ENCODE measurements around the gene HOMEZ. TPM values are rescaled to one million over a fixed set of nuclear protein-coding genes. Genes with fewer than 3 reads are reported as not detected.
"Not testable (repeated sequence)": the region's sequence is repeated elsewhere in the genome, so short reads cannot be mapped to it uniquely, and the experiment has no call there.

HOMEZ gene
- total RNA-seq: 8.9 TPM

- DNase-seq (ENCODE audit: low spot score) (peak; percentile 100), ATAC-seq (peak; percentile 97)
Measured at GRCh38 chr14:23286020-23286901, at the start of gene HOMEZ. TSS of gene HOMEZ (minus strand) at chr14:23286132. CDS start at chr14:23285952, 180 bp downstream.

DNA sequence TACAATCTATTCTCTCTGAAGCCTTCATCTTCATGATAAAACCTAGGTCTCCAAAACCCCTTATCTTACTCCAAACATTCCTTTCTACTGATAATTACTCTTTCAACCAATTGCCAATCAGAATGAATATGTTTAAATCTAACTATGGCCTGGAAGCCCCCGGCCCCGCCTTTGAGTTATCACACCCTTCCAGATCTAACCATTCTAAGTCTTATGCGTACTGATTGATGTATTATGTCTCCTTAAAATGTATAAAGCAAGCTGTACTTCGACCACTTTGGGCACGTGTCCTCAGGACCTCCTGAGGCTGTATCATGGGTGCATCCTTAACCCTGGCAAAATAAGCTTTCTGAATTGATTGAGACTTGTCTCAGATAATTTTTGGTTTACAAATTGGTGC lies 49.7 kb upstream of the HOMEZ start:
- no peak for ATAC-seq

GRCh38 chr14:23327947-23328744 lies 42.2 kb upstream of the HOMEZ start:
- DNase-seq (ENCODE audit: low spot score) (peak; percentile 63), ATAC-seq (peak; percentile 89)

More for the DNA sequence above, 49.7 kb upstream of the HOMEZ start:
- DNase-seq (ENCODE audit: low spot score): no peak

- ATAC-seq: no peak
- DNase-seq (ENCODE audit: low spot score): no peak
Measured at GRCh38 chr14:23326491-23327332, 40.8 kb upstream of the HOMEZ start.

DNA sequence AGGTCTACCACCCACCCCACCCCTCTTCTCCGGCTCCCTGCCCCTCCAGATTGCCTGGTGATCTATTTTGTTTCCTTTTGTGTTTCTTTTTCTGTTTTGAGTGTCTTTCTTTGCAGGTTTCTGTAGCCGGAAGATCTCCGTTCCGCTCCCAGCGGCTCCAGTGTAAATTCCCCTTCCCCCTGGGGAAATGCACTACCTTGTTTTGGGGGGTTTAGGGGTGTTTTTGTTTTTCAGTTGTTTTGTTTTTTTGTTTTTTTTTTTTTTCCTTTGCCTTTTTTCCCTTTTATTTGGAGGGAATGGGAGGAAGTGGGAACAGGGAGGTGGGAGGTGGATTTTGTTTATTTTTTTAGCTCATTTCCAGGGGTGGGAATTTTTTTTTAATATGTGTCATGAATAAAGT lies 39.8 kb upstream of the HOMEZ start:
- DNase-seq (ENCODE audit: low spot score); ATAC-seq: not testable (repeated sequence)

DNA sequence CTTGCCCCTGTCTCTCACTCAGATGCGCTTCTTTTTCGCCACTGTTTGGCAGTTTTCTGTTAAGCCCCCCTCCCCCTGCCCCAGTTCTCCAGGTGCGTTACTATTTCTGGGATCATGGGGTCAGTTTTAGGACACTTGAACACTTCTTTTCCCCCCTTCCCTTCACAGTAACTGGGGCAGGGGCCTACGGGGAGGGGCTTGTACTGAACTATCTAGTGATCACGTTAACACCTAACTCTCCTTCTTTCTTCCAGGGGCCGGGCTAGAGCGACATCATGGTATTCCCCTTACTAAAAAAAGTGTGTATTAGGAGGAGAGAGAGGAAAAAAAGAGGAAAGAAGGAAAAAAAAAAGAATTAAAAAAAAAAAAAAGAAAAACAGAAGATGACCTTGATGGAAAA lies 39.1 kb upstream of the HOMEZ start:
- ATAC-seq (no peak), DNase-seq (ENCODE audit: low spot score) (no peak)

GRCh38 chr14:23324455-23324846 lies 38.5 kb upstream of the HOMEZ start:
- no peak for ATAC-seq
- no peak for DNase-seq (ENCODE audit: low spot score)

DNA sequence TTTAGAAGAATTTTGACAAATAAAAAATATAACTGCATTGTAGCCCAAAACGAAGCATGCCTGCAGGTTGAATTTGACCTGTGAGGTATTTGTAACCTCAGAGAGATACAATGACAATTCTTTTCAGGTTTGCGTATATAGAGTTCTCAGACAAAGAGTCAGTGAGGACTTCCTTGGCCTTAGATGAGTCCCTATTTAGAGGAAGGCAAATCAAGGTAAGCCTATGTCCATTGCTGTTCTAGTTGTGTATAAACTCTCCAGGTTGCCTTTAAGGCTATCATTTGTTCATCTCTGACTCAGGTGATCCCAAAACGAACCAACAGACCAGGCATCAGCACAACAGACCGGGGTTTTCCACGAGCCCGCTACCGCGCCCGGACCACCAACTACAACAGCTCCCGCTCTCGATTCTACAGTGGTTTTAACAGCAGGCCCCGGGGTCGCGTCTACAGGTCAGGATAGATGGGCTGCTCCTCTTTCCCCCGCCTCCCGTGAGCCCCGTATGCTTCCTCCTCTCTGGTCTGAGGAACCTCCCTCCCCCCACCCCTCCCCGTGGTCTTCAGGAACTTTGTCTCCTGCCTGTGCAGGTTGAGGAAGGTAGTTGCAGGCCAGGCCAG lies 38.0 kb upstream of the HOMEZ start:
- ATAC-seq (no peak), DNase-seq (ENCODE audit: low spot score) (no peak)

GRCh38 chr14:23322568-23323517 lies 36.9 kb upstream of the HOMEZ start:
- DNase-seq (ENCODE audit: low spot score): no peak
- ATAC-seq: no peak

GRCh38 chr14:23321572-23322547 lies 35.9 kb upstream of the HOMEZ start:
- peak; percentile 55 for ATAC-seq
- peak; percentile 74 for DNase-seq (ENCODE audit: low spot score)

- peak; percentile 100 for DNase-seq (ENCODE audit: low spot score)
- ATAC-seq: peak; percentile 87
Measured at GRCh38 chr14:23320584-23321571, 34.9 kb upstream of the HOMEZ start, which contains the start of gene PABPN1. TSS of gene PABPN1 (plus strand) at chr14:23321457. CDS start at chr14:23321470, 13 bp downstream.

- ATAC-seq: no peak
- no peak for DNase-seq (ENCODE audit: low spot score)
Measured at GRCh38 chr14:23319746-23320583, 34.0 kb upstream of the HOMEZ start.

DNA sequence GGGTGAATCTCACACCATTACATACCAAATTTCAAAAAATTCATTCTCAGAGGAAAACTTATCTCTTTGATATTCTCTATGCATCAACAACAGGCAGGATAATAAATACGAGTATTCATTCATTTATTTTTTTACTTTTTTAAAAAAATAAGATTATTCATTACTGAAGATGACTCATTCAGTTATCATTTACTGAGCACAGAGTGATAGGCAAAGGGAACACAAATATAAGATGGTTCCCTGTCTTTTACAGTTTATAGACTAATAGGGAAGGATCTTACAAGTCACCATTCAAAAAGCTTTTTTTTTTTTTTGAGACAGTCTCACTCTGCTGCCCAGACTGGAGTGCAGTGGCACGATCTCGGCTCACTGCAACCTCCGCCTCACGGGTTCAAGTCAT lies 30.4 kb upstream of the HOMEZ start:
- ATAC-seq (no peak), DNase-seq (ENCODE audit: low spot score) (no peak)

GRCh38 chr14:23310546-23310945 lies 24.6 kb upstream of the HOMEZ start:
- DNase-seq (ENCODE audit: low spot score) (no peak), ATAC-seq (no peak)

GRCh38 chr14:23308721-23309445 lies 23.0 kb upstream of the HOMEZ start:
- ATAC-seq: no peak
- DNase-seq (ENCODE audit: low spot score): no peak

All from left lobe of liver (tissue), 2 donors.